SU-DHL-6 (cell line): ENCODE measurements around the gene AFF2.

Source experiments
- H2AFZ ChIP-seq: fragments of 200-600 bp; sonication (generic); 2 replicates; pipeline ENCODE4 v1.6.1; 2014; ENCODE audit warnings: low read depth, mild to moderate bottlenecking, moderate library complexity, mixed read lengths, antibody characterized with exemption, low read length; ENCODE audit not compliant: severe bottlenecking
- H3F3A ChIP-seq: fragments of 200-600 bp; shearing (Covaris generic); 2 replicates; pipeline ENCODE4 v1.6.0; 2016; ENCODE audit warnings: antibody characterized with exemption, mild to moderate bottlenecking; ENCODE audit not compliant: insufficient read depth
- H3K27ac ChIP-seq: fragments of 200-600 bp; sonication (generic); 2 replicates; pipeline ENCODE4 v1.5.1; 2016; ENCODE audit warnings: low read depth, mild to moderate bottlenecking, low read length, moderate library complexity, mixed read lengths
- H3K27me3 ChIP-seq: fragments of 200-600 bp; sonication (generic), shearing (Covaris generic); 2 replicates; pipeline ENCODE4 v1.6.0; 2014; ENCODE audit warnings: mild to moderate bottlenecking, low read length
- H3K36me3 ChIP-seq: fragments of 200-600 bp; sonication (generic); 2 replicates; pipeline ENCODE4 v1.6.1; 2014; ENCODE audit warnings: mild to moderate bottlenecking, low read length, mixed read lengths
- H3K4me2 ChIP-seq: fragments of 300-600, 200-600 bp; shearing (Covaris generic), sonication (generic); 2 replicates; pipeline ENCODE4 v1.6.0; 2014; ENCODE audit warnings: low read length, low read depth, mild to moderate bottlenecking; ENCODE audit not compliant: poor library complexity, severe bottlenecking
- H3K4me3 ChIP-seq: fragments of 200-600 bp; sonication (generic); 2 replicates; pipeline ENCODE4 v1.5.1; 2014; ENCODE audit warnings: antibody characterized with exemption, low read length, mild to moderate bottlenecking, mixed read lengths; ENCODE audit not compliant: insufficient read depth, poor library complexity, severe bottlenecking
- H3K79me2 ChIP-seq: fragments of 200-600 bp; sonication (generic); 2 replicates; pipeline ENCODE4 v1.6.1; 2014; ENCODE audit warnings: mild to moderate bottlenecking, low read length, moderate library complexity; ENCODE audit not compliant: insufficient read depth
- H3K9ac ChIP-seq: fragments of 200-600 bp; sonication (generic); 2 replicates; pipeline ENCODE4 v1.7.0; 2014; ENCODE audit warnings: mild to moderate bottlenecking, low read length
- H3K9me2 ChIP-seq: fragments of 200-600 bp; sonication (generic); replicated peaks from 2 replicates; pipeline ENCODE4 v1.6.1; 2014; ENCODE audit warnings: low read length; ENCODE audit not compliant: insufficient read depth
- H3K9me3 ChIP-seq: fragments of 200-600 bp; sonication (generic); 2 replicates; pipeline ENCODE4 v1.6.1; 2014; ENCODE audit warnings: low read length, mixed read lengths; ENCODE audit not compliant: insufficient read depth
- H4K20me1 ChIP-seq: fragments of 200-600 bp; sonication (generic); 2 replicates; pipeline ENCODE4 v1.6.1; 2014; ENCODE audit warnings: low read depth, mild to moderate bottlenecking, antibody characterized with exemption, low read length, moderate library complexity, mixed read lengths
- CTCF ChIP-seq: fragments of 200-600 bp; sonication (generic); IDR thresholded peaks from one replicate; pipeline ENCODE4 v1.5.1; 2017; ENCODE audit warnings: antibody characterized with exemption, mild to moderate bottlenecking, low read length, moderate library complexity; ENCODE audit not compliant: insufficient read depth, poor library complexity, severe bottlenecking
- EZH2phosphoT487 ChIP-seq: fragments of 200-600 bp; sonication (generic), shearing (Covaris generic); conservative IDR thresholded peaks from 2 replicates; pipeline ENCODE4 v1.6.1; 2018; ENCODE audit warnings: mild to moderate bottlenecking, antibody characterized with exemption, low read length, moderate library complexity, mixed read lengths

AFF2 gene

GRCh38 chrX:148961985-148962384, 461.6 kb downstream of the AFF2 start:
- H3F3A ChIP-seq, result no peaks in the 10 kb centered on the region
- H3K9me3 ChIP-seq, result no peaks in the 10 kb centered on the region
- no peak overlapping the region for H2AFZ ChIP-seq
- no peak for TF ChIP-seq EZH2phosphoT487
- TF ChIP-seq CTCF, result no peak
- H3K79me2 ChIP-seq, result no peaks in the 10 kb centered on the region
- no peak overlapping the region for H3K27ac ChIP-seq
- no peak overlapping the region for H3K9ac ChIP-seq
- no peak overlapping the region for H3K4me3 ChIP-seq
- H3K4me2 ChIP-seq, result no peak overlapping the region
- no peaks in the 10 kb centered on the region for H3K9me2 ChIP-seq
- no peaks in the 10 kb centered on the region for H3K27me3 ChIP-seq
- no peaks in the 10 kb centered on the region for H4K20me1 ChIP-seq
- H3K36me3 ChIP-seq, result peaks cover 1% of the 10 kb centered on the region; the same call in 1 of the 2 replicates

GRCh38 chrX:148976571-148977400, 476.4 kb downstream of the AFF2 start:
- TF ChIP-seq EZH2phosphoT487, result no peak
- TF ChIP-seq CTCF, result no peak
- H3K9me2 ChIP-seq, result no peaks in the 10 kb centered on the region
- H3K27me3 ChIP-seq, result no peaks in the 10 kb centered on the region
- H3K9me3 ChIP-seq, result no peaks in the 10 kb centered on the region
- no peak overlapping the region for H2AFZ ChIP-seq
- no peaks in the 10 kb centered on the region for H3F3A ChIP-seq
- H3K4me2 ChIP-seq, result no peak overlapping the region
- H3K27ac ChIP-seq, result no peak overlapping the region
- no peaks in the 10 kb centered on the region for H4K20me1 ChIP-seq
- peaks cover 6% of the 10 kb centered on the region; the same call in 1 of the 2 replicates for H3K36me3 ChIP-seq
- H3K4me3 ChIP-seq, result no peak overlapping the region
- no peaks in the 10 kb centered on the region for H3K79me2 ChIP-seq
- H3K9ac ChIP-seq, result no peak overlapping the region

GRCh38 chrX:148979786-148980185, 479.4 kb downstream of the AFF2 start:
- H2AFZ ChIP-seq, result no peak overlapping the region
- TF ChIP-seq EZH2phosphoT487 (no peak), CTCF (no peak)
- no peaks in the 10 kb centered on the region for H3F3A ChIP-seq

More at GRCh38 chrX:148979786-148980185, 479.4 kb downstream of the AFF2 start:
- no peaks in the 10 kb centered on the region for H3K9me3 ChIP-seq
- no peak overlapping the region for H3K9ac ChIP-seq
- H3K36me3 ChIP-seq, result peaks cover under 1% of the 10 kb centered on the region; the same call in 1 of the 2 replicates
- no peaks in the 10 kb centered on the region for H3K79me2 ChIP-seq
- no peaks in the 10 kb centered on the region for H4K20me1 ChIP-seq
- no peak overlapping the region for H3K4me3 ChIP-seq
- H3K4me2 ChIP-seq, result no peak overlapping the region
- H3K27me3 ChIP-seq, result no peaks in the 10 kb centered on the region
- no peak overlapping the region for H3K27ac ChIP-seq
- no peaks in the 10 kb centered on the region for H3K9me2 ChIP-seq
